NCI-H748 treated with DMSO at 0.1 percent for 48 hours (cell line): ENCODE data around the gene IQGAP2.

Experiments
- DNase-seq: peaks from one replicate; lab custom pipeline; 2025; lab: John Stamatoyannopoulos, UW

IQGAP2 gene

DNA sequence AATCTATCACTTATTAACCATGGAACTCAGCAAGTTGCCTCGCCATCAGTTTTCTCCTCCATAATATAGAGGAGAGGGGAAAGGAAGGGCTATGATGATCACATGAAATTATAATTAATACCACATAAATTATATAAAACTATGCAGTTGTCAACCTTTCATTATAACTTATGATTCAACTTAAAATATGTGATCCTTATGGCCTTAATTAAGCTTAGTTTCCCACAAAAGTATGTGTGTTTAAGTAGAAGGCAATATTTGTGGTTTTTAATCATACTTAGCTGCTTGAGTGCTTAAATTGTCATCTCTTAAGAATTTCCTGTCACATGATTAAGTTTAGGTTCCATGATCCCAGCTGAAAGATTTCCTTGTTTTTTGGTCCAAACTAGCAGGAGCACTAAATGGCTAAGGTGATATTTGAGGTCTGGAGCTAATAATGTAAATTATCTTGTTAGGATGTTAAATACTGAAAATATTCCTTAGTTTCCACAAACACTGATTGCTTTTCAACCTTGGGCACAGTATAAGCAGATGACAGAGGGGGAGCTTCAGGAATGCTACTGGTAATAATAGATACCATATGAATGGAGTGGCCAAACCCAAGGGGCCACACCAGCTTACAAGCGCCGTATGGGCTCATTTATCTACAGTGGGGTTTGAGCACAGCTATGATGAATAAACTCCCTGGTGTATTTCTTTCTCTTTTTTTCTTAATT lies 286.4 kb downstream of the IQGAP2 start:
- no peak for DNase-seq

DNA sequence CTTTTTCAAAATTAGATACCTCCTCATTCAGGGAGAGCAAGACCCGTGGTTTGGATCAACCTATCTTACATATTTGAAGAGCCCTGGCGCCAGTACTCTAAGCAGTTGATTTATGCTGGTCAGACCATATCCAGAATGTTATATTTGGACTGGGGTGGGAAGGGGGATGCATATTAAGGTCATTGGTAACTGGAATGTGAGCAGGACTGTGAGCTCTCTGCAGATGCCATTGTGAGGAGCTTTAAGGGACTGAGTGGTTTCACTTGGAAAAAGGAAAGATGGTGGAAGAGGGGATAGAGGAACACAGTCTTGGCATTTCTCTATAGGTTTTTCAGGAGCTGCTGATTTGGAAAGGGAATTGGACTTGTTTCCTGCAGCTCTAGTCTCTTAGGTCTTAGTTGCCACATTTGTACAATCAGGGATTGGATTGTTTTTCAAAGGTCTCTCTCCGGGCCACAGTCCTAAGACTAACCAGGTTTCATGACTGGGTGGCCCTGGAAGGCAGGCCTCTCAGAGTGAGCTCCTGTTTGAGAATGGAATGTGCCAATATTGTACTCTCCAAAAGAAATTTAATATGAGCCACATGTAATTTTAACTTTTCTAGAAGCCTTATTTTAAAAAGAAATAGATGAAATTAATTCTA lies 287.1 kb downstream of the IQGAP2 start:
- no peak for DNase-seq

DNA sequence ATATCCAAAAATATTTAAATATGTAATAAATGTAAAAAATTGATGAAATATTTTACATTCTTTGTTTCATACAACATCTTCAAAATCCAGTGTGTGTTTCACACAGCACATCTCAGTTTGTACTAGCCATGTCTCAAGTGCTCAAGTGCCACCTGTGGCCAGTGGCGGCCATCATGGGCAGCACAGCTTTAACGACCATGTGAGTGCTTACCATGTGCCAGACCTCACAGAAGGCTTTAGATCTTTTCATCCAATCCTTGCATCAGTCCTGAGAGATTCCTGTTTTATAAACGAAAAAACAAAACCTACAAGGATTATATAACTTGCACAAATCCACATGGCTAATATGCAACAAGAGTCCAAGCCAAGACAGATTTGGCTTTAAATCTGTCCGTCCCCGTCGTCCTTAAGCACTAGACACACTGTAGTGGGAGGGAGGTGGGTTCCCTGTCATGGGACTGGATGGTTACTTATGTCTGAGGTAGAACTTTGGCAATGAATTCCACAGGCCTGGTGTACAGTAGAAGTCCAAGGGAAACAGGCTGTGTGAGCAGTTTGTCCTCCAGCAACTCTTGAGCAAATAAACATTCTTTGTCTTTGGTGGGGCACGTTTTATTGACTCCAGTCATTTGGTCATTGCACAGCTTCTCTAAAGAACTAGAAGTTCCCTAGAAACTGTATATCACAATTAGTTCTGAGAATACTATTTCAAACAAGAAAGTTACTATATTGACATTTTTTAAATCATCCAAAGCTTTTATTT lies 287.8 kb downstream of the IQGAP2 start:
- DNase-seq, result no peak

DNA sequence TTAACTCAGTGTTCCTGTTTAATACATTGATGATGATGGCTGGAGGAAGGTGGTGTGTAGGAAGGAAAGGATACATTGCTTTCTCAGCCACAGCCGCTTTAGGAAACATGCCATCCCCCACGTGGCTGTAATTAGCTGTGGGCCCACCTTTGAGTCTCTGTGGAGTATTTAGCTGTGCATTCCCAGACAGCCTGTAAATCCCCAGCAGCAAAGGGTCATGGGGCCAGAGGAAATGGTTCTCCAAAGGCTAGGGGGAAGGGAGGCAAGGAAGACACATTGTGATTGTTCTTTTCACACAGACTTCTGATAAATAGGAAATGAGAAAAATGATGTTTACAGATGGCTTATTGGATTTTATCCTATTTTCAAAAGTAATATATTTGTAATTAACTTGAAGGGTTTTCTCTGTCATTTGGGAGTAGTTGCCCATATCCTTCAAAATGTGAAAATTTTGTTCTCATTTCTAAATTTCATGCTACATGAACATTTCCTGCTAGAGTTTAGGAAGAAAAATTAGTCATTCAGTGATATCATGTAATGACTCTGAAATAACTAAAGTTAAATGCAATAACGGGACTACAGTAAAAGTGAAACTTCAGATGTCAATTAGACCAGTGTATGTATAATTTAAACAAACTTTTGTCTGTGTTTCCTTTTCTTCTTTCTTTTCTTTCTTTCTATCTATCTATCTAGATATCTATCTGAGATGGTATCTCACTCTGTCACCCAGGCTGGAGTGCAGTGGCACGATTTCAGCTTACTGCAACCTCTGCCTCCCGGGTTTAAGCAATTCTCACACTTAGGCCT lies 288.6 kb downstream of the IQGAP2 start:
- DNase-seq, result no peak

DNA sequence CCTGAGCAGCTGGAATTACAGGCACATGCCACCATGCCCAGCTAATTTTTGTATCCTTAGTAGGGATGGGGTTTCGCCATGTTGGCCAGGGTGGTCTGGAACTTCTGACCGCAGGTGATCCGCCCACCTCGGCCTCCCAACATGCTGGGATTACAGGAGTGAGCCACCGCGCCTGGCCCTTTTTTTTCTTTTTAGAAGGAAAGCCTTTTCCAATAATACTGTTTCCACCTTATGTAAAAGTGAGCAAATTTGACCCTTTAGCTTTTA lies 289.1 kb downstream of the IQGAP2 start:
- DNase-seq, result no peak

DNA sequence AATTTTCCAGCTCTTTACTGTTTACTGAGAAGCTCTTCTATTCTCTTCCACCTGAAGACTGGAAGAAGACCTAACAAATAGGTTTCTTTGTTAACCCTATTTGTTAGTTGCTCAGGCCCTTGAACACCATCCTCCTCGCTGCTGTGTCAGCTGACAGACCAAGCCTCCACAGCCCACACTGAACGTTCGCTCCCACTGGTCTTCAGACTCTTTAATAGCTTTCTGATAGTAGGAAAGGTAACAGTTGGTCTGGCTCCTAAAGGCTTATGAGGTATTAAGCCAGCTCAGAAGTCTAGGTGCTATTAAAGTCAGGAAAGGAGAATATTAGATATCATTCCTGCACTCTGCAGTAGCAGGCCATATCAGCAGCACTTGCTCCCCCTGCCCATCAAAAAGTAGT lies 289.6 kb downstream of the IQGAP2 start:
- no peak for DNase-seq

DNA sequence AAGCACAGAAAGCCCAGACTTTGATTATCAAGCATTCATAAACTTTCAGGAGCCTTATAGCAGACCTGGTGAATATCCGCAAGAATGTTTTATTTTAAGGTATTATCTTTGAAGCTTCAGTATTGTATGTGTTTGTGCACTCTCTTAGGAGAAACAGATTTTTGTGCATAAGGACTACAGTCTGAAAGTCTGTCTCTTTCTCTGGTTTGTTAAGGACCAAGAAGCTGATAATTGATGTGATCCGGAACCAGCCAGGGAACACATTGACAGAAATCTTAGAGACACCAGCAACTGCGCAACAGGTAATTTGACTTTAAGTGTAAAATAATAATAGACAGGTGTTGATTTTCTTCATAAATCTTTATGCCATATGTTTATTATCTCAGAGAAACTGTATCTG lies 290.1 kb downstream of the IQGAP2 start:
- no peak for DNase-seq

DNA sequence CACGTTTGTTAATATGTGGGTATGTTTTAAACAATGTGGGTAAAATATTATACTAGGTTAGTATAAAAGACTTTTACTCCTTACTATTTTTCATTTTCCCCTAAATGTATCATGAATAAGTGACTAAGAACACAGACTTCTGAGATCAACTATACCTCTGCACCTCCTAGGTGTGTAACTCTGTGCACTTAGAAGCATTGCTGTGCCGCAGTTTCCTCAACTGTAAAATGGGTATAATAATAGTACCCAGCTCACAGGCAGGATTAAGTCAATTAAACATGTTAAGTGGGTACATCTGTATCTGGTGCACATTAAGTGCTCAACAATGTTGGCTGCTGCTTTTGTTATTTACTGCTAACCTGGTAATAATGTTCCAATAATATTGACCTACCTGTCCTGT lies 291.2 kb downstream of the IQGAP2 start:
- no peak for DNase-seq

DNA sequence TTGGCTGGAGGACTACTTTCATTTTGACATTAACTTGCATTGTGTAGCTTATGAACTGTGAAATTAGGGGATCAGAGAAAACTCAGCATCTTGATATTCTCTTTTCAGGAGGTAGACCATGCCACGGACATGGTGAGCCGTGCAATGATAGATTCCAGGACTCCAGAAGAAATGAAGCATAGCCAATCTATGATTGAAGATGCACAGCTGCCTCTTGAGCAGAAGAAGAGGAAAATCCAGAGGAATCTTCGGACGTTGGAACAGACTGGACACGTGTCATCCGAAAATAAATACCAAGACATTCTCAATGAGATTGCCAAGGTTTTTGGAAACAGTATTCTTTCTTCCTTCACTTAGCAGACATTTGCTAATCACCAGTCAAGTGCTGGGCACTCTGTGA lies 292.3 kb downstream of the IQGAP2 start:
- DNase-seq, result no peak

DNA sequence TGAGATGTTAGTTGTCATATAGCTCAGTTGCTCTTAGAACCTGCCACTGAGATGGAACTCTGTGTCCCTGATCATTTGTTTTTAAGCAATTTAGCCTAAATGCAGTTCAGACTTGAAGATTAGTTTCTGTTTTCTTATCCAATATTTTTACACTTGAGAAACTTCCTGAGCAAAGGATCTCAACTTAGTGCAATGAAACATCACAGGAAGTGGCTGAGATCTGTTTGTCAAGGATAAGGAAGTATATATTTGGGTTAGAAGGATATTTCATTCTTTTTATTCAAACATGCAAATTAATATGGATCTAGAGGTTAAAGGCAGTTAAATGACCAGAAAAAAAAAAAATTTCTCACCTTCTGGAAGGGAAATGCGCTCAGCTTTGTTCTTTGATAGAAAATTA lies 293.2 kb downstream of the IQGAP2 start:
- DNase-seq, result no peak

DNA sequence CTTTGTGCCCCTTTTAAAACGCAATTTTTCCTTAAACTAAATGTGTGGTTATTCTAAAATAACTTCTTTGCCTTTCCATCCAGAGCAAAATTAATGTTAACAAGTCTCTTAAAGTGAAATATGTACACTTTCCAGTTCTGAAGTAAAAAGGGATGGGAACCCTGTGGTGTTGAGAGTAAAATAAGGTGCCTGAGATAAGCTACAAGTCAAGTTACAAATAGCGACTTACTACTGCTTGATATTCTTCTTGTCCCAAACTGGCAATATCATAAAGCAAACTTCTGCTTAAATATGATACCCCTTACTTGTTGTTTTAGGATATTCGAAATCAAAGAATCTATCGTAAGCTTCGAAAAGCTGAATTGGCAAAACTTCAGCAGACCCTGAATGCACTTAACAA lies 294.6 kb downstream of the IQGAP2 start:
- DNase-seq, result no peak

DNA sequence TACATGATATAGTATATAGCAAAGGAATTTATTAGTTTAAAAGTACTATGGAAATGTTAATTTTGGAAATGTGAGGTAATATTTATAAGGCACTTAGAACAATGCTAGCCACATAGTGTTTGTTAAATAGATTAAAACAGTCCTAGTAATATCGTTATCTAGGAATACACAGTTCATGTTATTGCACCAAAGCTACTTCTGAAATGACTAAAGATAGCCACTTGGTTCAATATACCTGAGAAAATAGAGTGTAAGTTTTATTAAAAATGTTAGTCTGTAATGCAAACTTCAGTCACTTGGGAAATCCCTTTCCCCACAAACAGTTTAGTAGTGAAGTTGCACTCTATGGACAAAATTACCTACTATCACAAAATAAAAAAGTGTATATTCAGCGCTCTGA lies 297.5 kb downstream of the IQGAP2 start:
- no peak for DNase-seq

DNA sequence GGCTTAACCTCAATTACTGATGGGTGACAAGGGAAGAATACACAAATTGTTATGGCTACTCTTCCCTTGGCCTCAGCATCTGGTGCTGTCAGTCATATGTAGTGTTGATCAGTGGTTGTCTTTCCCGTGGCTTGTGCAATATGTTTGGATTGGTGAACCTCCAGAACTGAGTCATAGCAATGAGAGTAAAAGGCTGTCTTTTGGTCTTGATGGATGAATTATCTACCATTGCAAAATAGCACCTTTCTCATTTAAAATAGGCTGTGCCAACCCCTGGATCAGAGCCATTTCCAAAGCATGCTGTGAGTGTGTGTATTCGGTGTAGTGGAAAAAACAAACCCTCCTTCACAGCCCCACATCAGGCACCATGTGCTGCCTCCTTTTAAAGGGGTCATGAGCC lies 298.2 kb downstream of the IQGAP2 start:
- DNase-seq, result no peak

DNA sequence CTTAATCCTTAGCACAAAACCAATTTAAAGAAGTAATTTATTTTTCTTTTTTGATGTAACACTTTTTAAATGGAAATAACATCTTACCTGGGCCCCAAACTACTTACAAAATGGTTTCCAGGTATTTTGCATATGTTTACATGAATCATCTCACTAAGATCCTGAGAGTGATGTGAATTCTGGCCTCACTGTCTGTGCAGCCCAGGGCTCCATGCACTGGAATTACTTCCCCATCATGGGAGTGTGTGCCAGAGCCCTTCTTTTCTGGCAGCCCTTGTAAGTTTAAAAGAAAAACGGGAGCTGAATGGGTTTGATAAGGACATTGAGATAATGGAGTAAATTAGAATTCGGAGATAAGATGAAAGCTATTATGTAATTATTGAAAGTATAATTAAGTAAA lies 300.6 kb downstream of the IQGAP2 start:
- no peak for DNase-seq

DNA sequence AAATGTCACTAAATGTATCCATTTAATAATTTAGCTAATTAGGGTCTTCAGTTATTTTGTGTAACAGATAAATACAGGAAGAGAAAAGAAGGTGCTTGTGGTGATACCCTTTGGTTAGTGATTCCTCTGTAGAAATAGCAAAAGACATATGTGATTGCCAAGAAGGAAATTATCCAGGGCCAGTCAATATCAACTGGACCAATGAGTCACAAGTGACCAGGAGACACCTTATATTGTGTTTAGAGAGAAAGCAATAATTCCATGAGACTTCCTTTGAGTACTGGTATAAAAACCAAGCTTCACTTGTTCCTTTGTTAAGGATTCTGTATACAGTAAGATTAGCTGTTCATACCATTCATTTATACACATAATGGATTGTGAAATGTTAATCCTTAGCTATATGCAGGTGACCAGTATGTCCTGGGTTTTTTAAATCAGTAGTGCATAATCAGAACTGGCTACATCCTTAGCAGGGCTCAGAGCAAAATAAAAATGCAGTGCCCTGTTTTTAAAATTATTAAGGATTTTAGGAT lies 301.1 kb downstream of the IQGAP2 start:
- no peak for DNase-seq

DNA sequence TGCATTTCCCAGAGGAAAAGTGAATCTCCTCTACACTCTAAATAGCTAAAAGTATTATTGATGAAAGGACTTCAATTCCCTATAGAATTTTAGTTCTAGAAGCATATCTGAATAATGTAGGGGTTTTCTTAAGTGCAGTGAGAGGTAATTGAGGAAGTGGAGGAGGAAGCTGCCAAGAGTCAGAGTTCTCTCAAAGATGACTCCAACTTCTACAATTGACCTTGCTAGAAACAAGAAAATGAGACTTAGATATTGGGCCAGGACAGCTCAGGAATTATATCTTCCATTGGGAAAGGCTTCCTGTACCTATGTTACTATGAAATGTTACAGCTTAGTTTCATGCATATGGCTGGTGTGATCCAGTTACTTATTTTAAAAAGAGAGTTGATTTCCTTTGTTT lies 302.5 kb downstream of the IQGAP2 start:
- no peak for DNase-seq

DNA sequence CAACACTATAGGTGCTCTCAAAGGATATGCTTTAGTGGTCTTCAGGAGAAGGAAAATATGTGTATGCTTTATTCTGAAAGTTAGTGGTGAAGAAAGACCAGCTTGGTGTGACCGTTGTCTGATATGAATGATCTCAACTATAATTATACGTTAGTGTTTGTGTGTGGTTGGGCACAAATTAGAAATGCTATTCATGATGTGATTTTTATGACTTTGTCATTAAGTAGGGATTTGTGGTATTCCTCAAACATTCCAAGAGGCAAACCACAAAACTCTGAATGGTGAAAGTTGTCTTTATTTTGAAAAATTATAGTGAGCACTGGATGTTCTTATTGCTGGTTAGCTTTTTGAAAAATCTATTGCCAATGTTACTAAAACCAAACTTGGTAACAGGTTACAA lies 306.7 kb downstream of the IQGAP2 start:
- DNase-seq, result no peak

DNA sequence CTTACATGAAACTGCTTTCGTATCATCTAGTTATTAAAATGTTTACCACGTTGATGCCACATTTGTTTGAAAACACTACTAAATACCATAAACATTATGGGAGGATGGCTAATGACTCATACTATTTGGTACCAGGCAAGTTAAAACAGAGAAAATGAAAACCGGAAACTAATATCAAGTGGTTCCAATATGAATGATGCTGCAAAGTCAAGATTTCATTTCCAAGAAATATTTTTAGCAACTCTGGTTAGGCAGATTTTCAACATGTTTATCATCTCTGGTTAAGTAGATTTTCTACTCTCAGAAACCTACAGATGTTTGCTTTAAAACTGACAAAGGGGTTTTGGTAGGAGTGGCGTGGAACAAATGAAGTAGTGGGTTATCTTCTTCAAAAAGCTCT lies 307.9 kb downstream of the IQGAP2 start:
- DNase-seq, result no peak

DNA sequence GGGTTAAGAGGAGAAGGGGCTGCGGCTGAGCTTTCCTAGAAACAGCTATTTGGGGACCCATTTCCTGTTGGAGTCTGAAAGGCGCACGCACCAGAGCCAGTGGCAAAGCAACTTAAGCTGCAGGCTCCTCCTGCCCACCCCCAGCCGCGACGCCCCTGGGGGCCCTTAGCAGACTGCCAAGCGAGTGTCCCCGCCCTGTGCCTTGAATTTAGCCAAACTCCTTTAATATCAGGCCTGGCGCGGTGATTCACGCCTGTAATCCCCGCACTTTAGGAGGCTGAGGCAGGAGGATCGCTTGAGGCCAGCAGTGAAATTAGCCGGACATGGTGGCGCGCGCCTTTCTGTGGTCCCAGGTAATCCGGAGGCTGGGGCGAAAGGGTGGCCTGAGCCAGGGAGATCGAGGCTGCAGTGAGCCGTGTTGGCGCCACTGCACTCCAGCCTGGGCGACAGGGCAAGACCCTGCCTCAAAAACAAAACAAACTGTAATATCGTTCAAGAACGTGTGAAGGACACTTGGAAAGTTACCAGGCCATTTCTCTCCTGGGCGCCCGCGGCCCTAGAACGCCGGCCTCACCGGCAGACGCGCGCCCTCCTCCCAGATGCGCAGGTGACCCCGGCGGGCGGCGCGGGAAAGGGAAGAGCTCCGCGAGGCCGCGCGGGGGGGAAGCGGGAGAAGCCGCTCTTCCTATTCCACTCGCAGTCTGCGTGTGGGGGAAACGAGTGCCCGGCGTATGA lies 311.8 kb downstream of the IQGAP2 start:
- DNase-seq, result no peak

DNA sequence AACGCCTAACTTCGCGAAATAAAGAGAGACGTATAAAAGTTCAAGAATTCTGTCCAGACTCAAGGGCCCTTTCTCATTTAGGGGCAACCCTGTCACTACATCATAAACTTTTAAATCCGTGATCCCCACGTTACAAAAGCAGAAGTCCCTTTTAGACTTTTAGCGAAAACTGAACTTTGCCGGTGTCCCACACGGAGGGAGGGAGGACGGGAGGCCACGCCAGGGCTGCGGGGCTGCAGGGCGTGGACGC lies 312.3 kb downstream of the IQGAP2 start:
- DNase-seq, result no peak

DNA sequence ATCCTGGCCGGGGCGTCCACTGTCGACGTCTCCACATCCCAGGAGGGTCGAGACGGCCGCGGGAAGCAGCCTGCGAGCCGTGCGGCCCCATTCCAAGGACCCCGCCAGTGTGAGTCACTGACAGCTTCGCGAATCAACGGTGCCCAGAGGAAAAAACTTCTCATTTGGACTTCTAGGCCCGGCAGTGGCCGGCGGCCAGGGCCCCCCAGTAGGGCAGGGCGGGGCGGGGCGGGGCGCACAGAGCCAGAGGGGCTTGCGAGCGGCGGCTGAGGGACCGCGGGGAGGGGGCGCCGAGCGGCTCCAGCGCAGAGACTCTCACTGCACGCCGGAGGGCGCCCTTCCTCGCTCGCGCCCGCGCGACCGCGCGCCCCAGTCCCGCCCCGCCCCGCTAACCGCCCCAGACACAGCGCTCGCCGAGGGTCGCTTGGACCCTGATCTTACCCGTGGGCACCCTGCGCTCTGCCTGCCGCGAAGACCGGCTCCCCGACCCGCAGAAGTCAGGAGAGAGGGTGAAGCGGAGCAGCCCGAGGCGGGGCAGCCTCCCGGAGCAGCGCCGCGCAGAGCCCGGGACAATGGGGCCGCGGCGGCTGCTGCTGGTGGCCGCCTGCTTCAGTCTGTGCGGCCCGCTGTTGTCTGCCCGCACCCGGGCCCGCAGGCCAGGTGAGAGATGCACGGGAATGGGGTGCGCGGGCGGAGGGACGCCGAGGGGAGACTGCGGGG lies 312.8 kb downstream of the IQGAP2 start, which contains the start of gene F2R:
Gene F2R (plus strand): TSS at position 391 of the 720 bp plus-strand sequence. CDS start 182 bp downstream, at position 573.
- DNase-seq, result peak; percentile 54
